Large intestine (tissue), 3 donors: Measurements from ENCODE around the gene PRR13. TPM values are rescaled to one million over a fixed set of nuclear protein-coding genes. Genes with fewer than 3 reads are reported as not detected.

ENCODE experiments used
- DNase-seq, 2 donors: peaks; one replicate each; pipeline versions ENCODE4 v3.0.0 to v3.0.0-alpha.2; 2013
- H3K27ac ChIP-seq: one replicate; pipeline ENCODE4 v1.5.1; 2013; ENCODE audit warnings: low read length
- H3K27me3 ChIP-seq: 2 replicates; pipeline ENCODE4 v1.6.1; 2013; ENCODE audit warnings: low read length; ENCODE audit not compliant: control insufficient read depth, insufficient read depth
- H3K36me3 ChIP-seq: 2 replicates; pipeline ENCODE4 v1.6.1; 2013; ENCODE audit warnings: low read length; ENCODE audit not compliant: control insufficient read depth, insufficient read depth
- H3K4me1 ChIP-seq: one replicate; pipeline ENCODE4 v1.6.1; 2013; ENCODE audit warnings: low read length; ENCODE audit not compliant: control insufficient read depth, insufficient read depth
- H3K4me3 ChIP-seq: one replicate; pipeline ENCODE4 v1.5.1; 2013; ENCODE audit warnings: low read length
- H3K9me3 ChIP-seq: one replicate; pipeline ENCODE4 v1.6.1; 2013; ENCODE audit warnings: mild to moderate bottlenecking, low read depth, low read length, moderate library complexity; ENCODE audit not compliant: control insufficient read depth
- WGBS: methylation state at CpG from one replicate; pipeline ENCODE4 v1.1.5; 2013; ENCODE audit warnings: low lambda C conversion rate; ENCODE audit not compliant: insufficient coverage; 5-methylcytosine and 5-hydroxymethylcytosine counted together
- polyA plus RNA-seq: library from polyadenylated mRNA; unstranded; fragments of 120-200 nt; gene quantifications from one replicate; pipeline ENCODE4 v1.2.1, GENCODE V29; 2013

Gene PRR13
- polyA plus RNA-seq, 1 donor: 409 TPM

DNA sequence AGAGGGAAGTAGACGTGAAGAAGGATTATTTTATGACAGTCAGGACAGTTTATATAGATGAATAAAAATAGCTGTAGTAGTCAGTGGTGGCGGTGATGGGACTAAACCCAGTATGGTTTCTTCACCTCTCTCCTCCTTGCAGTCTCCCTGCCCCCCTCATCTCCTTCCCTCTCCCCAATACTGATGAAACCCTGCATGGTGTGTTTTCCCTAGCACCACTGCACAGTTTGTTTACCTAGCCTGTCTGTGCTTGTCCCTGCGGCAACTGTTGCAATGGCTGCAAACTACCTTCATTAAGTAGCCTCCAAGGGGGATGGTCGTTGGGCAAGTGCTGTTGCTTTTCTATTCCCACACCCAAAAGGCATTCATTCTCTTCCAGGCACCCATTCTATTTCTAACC, 25.1 kb downstream of the PRR13 start:
- H3K36me3 ChIP-seq: peaks cover 95% of the 10 kb centered on the region
- no peaks in the 10 kb centered on the region for H3K9me3 ChIP-seq
- H3K4me1 ChIP-seq: no peaks in the 10 kb centered on the region
- H3K4me3 ChIP-seq: no peak overlapping the region
- 100% methylated on average over 1 of the region's 4 CpGs for WGBS
- no peak overlapping the region for H3K27ac ChIP-seq
- DNase-seq: no peak
- H3K27me3 ChIP-seq: no peaks in the 10 kb centered on the region

DNA sequence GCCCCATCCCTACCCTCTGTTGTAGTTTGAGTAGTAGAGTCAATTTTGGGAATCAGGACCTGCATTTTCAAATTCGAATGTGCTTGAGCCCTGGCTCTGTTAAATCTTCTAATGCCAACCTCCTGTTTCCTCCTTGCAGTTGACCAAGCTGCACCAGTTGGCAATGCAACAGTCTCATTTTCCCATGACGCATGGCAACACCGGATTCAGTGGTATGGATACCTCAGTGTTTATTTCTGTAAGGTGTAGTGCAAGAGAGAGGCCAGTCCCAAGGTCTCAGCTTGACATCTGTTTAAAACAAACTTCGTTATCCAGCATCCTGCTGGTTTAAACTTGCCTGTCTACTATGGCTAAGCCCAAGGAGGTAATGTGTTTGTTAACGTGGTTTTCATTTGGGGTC, 25.5 kb downstream of the PRR13 start:
- DNase-seq: no peak
- Histone ChIP-seq H3K9me3 (no peaks in the 10 kb centered on the region), H3K4me1 (no peaks in the 10 kb centered on the region), H3K4me3 (no peak overlapping the region), H3K27ac (no peak overlapping the region), H3K36me3 (peaks cover 96% of the 10 kb centered on the region), H3K27me3 (no peaks in the 10 kb centered on the region)
- no CpG with 5 or more reads among the region's 5 CpGs for WGBS

- no peak overlapping the region for H3K4me3 ChIP-seq
- peaks cover 96% of the 10 kb centered on the region for H3K36me3 ChIP-seq
- H3K4me1 ChIP-seq: no peaks in the 10 kb centered on the region
- DNase-seq: no peak
- no peaks in the 10 kb centered on the region for H3K9me3 ChIP-seq
- WGBS: no CpG with 5 or more reads among the region's 2 CpGs
- no peaks in the 10 kb centered on the region for H3K27me3 ChIP-seq
- H3K27ac ChIP-seq: no peak overlapping the region
Observed at GRCh38 chr12:53467880-53468279, 26.3 kb downstream of the PRR13 start.

- Histone ChIP-seq H3K4me3 (no peak overlapping the region), H3K4me1 (no peaks in the 10 kb centered on the region), H3K9me3 (no peaks in the 10 kb centered on the region), H3K36me3 (peaks cover 94% of the 10 kb centered on the region), H3K27ac (no peak overlapping the region), H3K27me3 (no peaks in the 10 kb centered on the region)
- WGBS: no CpG with 5 or more reads among the region's 1 CpG
- DNase-seq: no peak
Observed at GRCh38 chr12:53468282-53468681, 26.7 kb downstream of the PRR13 start.

GRCh38 chr12:53472056-53472582, 30.6 kb downstream of the PRR13 start:
- Histone ChIP-seq H3K4me1 (peaks cover 5% of the 10 kb centered on the region), H3K9me3 (no peaks in the 10 kb centered on the region), H3K27me3 (no peaks in the 10 kb centered on the region), H3K36me3 (peaks cover 94% of the 10 kb centered on the region), H3K27ac (no peak overlapping the region), H3K4me3 (no peak overlapping the region)
- WGBS: no CpG with 5 or more reads among the region's 1 CpG
- DNase-seq: no peak

DNA sequence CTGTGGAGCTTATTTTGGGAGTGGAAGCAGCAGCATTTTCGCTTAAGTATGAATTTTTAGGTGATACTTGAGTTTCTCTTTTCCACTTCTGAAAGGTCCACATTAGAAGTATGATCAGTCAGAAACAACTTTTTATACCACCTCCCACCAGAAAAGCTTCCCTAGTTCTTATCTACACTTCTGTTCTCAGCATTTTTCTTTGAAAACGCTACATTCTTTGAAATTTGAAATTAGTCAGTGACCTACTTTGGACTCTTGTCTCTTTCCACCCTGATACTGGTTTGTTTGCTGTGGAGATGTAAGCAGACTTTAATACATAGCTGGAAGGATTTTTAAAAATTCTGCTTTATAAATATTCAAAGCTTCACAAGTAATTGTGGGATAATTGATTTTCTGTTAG, 32.5 kb downstream of the PRR13 start:
- Histone ChIP-seq H3K27ac (no peak overlapping the region), H3K36me3 (peaks cover 93% of the 10 kb centered on the region)

DNA sequence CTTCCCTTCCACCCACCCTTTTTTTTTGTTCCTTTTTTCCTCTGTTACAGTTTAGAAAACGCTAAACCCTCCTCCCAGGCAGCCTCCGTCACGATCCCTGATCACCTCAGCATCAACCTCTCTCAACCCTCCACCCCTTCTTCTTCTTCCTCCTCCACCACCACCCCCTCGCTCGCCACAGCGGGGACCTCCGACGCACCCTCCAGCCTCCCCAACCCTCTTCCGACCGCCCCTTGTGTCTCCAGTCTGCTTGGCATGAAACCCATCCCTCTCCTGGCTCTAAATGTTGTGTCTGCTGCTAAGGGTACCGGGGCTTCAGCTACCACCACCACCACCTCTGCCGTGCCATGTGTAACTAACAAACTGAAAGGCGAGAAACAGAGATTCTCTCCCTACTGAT, 33.3 kb downstream of the PRR13 start:
- no peak for DNase-seq
- Histone ChIP-seq H3K4me3 (no peak overlapping the region), H3K4me1 (peaks cover 5% of the 10 kb centered on the region), H3K9me3 (no peaks in the 10 kb centered on the region), H3K27me3 (no peaks in the 10 kb centered on the region), H3K36me3 (peaks cover 91% of the 10 kb centered on the region), H3K27ac (no peak overlapping the region)
- 55% methylated on average over 4 of the region's 13 CpGs for WGBS

More for the DNA sequence above, 32.5 kb downstream of the PRR13 start:
- no peak for DNase-seq
- H3K9me3 ChIP-seq: no peaks in the 10 kb centered on the region
- peaks cover 5% of the 10 kb centered on the region for H3K4me1 ChIP-seq
- no CpG with 5 or more reads among the region's 2 CpGs for WGBS
- H3K27me3 ChIP-seq: no peaks in the 10 kb centered on the region
- H3K4me3 ChIP-seq: no peak overlapping the region

DNA sequence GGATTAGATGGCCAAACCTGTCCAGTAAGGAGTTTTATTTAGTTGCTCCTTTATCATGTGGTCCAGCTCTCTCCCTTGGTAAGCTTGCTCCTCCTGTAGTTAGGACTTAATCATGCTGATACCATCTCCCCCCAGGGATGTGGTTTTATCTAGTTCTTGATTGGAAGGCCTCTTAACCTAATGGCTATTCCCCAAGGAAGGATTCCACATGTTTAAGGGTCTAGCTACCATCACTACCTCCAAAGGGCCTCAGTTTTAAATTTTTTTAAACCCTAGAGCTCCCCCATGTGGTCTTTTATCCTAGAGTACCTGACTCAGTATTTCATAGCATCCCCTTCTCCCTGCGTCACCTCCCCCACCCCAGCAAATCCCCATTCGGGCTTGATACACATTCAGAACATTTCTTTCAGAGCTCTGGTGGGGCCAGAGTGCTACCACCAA, 35.3 kb downstream of the PRR13 start:
- no peak for DNase-seq
- Histone ChIP-seq H3K27me3 (no peaks in the 10 kb centered on the region), H3K4me1 (peaks cover 5% of the 10 kb centered on the region), H3K27ac (no peak overlapping the region), H3K4me3 (no peak overlapping the region), H3K36me3 (peaks cover 92% of the 10 kb centered on the region), H3K9me3 (no peaks in the 10 kb centered on the region)
- no CpG with 5 or more reads among the region's 2 CpGs for WGBS

- peaks cover 2% of the 10 kb centered on the region for H3K9me3 ChIP-seq
- no peaks in the 10 kb centered on the region for H3K27me3 ChIP-seq
- H3K36me3 ChIP-seq: peaks cover 93% of the 10 kb centered on the region
- no peak overlapping the region for H3K4me3 ChIP-seq
- H3K4me1 ChIP-seq: peaks cover 18% of the 10 kb centered on the region
- WGBS: 33% methylated on average over 1 of the region's 1 CpG
- H3K27ac ChIP-seq: no peak overlapping the region
- DNase-seq: no peak
Observed at GRCh38 chr12:53478865-53479264, 37.3 kb downstream of the PRR13 start.

DNA sequence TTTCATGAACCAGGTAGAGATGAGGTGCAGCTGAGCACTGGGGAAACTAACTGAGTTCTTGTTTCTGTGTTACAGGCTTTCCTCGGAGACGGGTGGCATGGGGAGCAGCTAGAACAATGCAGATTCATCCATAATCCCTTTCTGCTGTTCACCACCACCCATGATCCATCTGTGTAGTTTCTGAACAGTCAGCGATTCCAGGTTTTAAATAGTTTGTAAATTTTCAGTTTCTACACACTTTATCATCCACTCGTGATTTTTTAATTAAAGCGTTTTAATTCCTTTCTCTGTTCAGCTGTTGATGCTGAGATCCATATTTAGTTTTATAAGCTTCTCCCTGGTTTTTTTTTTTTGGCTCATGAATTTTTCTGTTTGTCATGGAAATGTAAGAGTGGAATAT, 37.8 kb downstream of the PRR13 start:
- peaks cover 94% of the 10 kb centered on the region for H3K36me3 ChIP-seq
- WGBS: 83% methylated on average over 2 of the region's 5 CpGs
- no peak overlapping the region for H3K4me3 ChIP-seq
- no peak for DNase-seq
- peaks cover 21% of the 10 kb centered on the region for H3K4me1 ChIP-seq
- H3K27ac ChIP-seq: no peak overlapping the region
- H3K27me3 ChIP-seq: no peaks in the 10 kb centered on the region
- H3K9me3 ChIP-seq: peaks cover 2% of the 10 kb centered on the region
